Right lobe of liver (tissue), 6 donors: Measurements from ENCODE around the gene HSD17B12. TPM values are rescaled to one million over a fixed set of nuclear protein-coding genes. Genes with fewer than 3 reads are reported as not detected.
"Not testable (repeated sequence)": the region's sequence is repeated elsewhere in the genome, so short reads cannot be mapped to it uniquely, and the experiment has no call there.

Experiments used
- ATAC-seq, 4 donors: fragments of 200-7000 bp; cut with Tn5 transposase; one replicate each; pipeline ENCODE4 v1.9.1; 2020; ENCODE audit warnings: mild to moderate bottlenecking in 4 of 4, moderate library complexity in 4 of 4
- DNase-seq, 3 donors: peaks; one replicate each; pipeline ENCODE4 v3.0.0-alpha.2; 2020
- H3K27ac ChIP-seq, 3 donors: fragments of 200-600 bp; one replicate each; pipeline ENCODE4 v1.8.0; 2022
- H3K27me3 ChIP-seq, 2 donors: fragments of 200-600 bp; one replicate each; pipeline ENCODE4 v1.8.0; 2022
- H3K36me3 ChIP-seq, 4 donors: fragments of 200-600 bp; sonication (generic) in 1 of 4; one replicate each; pipeline versions ENCODE4 v1.5.1 to v1.8.0; 2017 to 2022; ENCODE audit warnings: control low read depth in 1 of 4
- H3K4me1 ChIP-seq, 4 donors: fragments of 200-600 bp; sonication (generic) in 1 of 4; one replicate each; pipeline versions ENCODE4 v1.5.1 to v1.8.0; 2017 to 2022; ENCODE audit warnings: control low read depth in 1 of 4
- H3K4me3 ChIP-seq, 3 donors: fragments of 200-600 bp; one replicate each; pipeline ENCODE4 v1.8.0; 2022
- H3K9me3 ChIP-seq, 4 donors: fragments of 200-600 bp; sonication (generic) in 1 of 4; one replicate each; pipeline versions ENCODE4 v1.5.1 to v1.8.0; 2017 to 2022; ENCODE audit warnings: control low read depth in 1 of 4
- POLR2A ChIP-seq: fragments of 450-650 bp; IDR thresholded peaks from one replicate; pipeline ENCODE4 v1.6.1; 2017; ENCODE audit warnings: antibody characterized with exemption, mild to moderate bottlenecking
- WGBS: methylation state at CpG from one replicate; pipeline ENCODE4 v1.1.6; 2018; ENCODE audit warnings: low coverage, low lambda C conversion rate; ENCODE audit not compliant: insufficient coverage; ENCODE audit errors: missing lambda C conversion rate; 5-methylcytosine and 5-hydroxymethylcytosine counted together
- intact Hi-C, 2 donors: fragments of 100-400 bp; cut with DNase I; formaldehyde crosslinking; loops; one replicate each; pipeline versions ENCODE4 v1.11.2 to v1.14.1; 2022
- total RNA-seq, 6 experiments: library from RNA; depleted of rRNA in 2 of 6; stranded (reverse); fragments of >200 nt in 2 of 6; fragmentation: NEBNext Ultra II Directional in 3 of 6; extraction: Animal tissue kit (Norgen Biotek cat#: 25700) in 3 of 6; gene quantifications; one replicate each; pipeline versions ENCODE4 v1.1.0 to v1.2.4, GENCODE V29; 2016 to 2023
- TF ChIP-seq, protein P1 (sequence below), 4 donors: fragments of 200-600 bp in 3 of 4; fragments of 450-650 bp in 1 of 4; IDR thresholded peaks; one replicate each; pipeline versions ENCODE4 v1.5.1 to v1.8.0; 2016 to 2022; ENCODE audit warnings: antibody characterized with exemption in 4 of 4, mild to moderate bottlenecking in 2 of 4
- donor health status: DM: no; HTN: yes; CAD: no.
- donor health status: DM: no; HTN: no; CAD: no.
- donor health status: DM: no; HTN: no; CAD: no.
- donor health status: DM: no; HTN: yes; CAD: no.
- donor health status: DM: no; HTN: yes; CAD: no.

Gene HSD17B12
- total RNA-seq, 6 experiments from 2014 or later, result 68.3 to 107 (median 93.2) TPM

DNA sequence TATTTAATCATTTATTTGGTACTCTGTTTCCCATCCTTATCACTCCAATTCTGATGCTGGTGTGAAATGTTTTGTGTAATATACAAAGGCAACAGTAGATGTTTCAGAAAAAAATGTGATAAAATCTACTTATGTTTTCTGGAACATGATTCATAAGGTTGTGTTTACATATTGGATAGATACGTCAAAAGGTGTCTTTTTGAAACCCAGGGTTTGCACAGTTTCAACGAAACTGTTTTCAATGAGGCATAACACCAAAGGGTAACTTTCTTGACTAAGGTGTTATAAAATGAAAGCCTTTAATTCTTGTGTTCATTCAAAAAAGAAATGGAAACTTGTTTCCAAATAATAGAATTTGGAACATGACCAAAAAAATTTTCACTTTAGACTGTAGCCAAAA, 33.8 kb upstream of the HSD17B12 start:
- H3K27ac ChIP-seq, result no peak overlapping the region
- H3K4me3 ChIP-seq, result no peak overlapping the region
- H3K9me3 ChIP-seq, result no peaks in the 10 kb centered on the region
- no peaks in the 10 kb centered on the region for H3K36me3 ChIP-seq
- DNase-seq, result no peak
- intact Hi-C loops, result no loop called here
- peaks cover 0 to 26% (median 4%) of the 10 kb centered on the region in 4 donors for H3K4me1 ChIP-seq
- no peak for ATAC-seq
- WGBS, result 76% methylated on average over 2 of the region's 2 CpGs
- no peak for TF ChIP-seq POLR2A
- TF ChIP-seq, protein P1, sequence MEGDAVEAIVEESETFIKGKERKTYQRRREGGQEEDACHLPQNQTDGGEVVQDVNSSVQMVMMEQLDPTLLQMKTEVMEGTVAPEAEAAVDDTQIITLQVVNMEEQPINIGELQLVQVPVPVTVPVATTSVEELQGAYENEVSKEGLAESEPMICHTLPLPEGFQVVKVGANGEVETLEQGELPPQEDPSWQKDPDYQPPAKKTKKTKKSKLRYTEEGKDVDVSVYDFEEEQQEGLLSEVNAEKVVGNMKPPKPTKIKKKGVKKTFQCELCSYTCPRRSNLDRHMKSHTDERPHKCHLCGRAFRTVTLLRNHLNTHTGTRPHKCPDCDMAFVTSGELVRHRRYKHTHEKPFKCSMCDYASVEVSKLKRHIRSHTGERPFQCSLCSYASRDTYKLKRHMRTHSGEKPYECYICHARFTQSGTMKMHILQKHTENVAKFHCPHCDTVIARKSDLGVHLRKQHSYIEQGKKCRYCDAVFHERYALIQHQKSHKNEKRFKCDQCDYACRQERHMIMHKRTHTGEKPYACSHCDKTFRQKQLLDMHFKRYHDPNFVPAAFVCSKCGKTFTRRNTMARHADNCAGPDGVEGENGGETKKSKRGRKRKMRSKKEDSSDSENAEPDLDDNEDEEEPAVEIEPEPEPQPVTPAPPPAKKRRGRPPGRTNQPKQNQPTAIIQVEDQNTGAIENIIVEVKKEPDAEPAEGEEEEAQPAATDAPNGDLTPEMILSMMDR (IDR thresholded peaks at IDR 0.05), result no peak
- H3K27me3 ChIP-seq, result no peaks in the 10 kb centered on the region

DNA sequence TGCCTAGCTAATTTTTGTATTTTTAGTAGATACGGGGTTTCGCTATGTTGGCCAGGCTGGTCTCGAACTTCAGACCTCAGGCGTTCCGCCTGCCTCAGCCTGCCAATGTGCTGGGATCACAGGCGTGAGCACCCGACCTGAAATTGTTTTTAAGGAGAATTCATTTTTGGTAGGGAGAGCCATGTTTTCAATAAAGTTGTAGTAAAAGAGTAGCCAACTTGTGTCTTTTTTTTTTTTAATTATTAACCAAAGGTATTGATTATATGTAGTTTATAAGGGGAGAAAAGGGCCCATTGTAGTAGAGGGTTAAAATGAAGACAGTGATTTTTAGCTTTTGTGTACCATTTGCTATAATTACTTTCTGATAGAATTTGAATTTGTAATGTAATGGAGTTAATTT, 31.6 kb upstream of the HSD17B12 start:
- H3K4me1 ChIP-seq, result peaks cover 0 to 26% (median 4%) of the 10 kb centered on the region in 4 donors
- H3K27me3 ChIP-seq, result no peaks in the 10 kb centered on the region
- no peaks in the 10 kb centered on the region for H3K36me3 ChIP-seq
- no peaks in the 10 kb centered on the region for H3K9me3 ChIP-seq
- WGBS, result 84% methylated on average over 7 of the region's 7 CpGs
- H3K4me3 ChIP-seq, result no peak overlapping the region
- no peak overlapping the region for H3K27ac ChIP-seq
- no peak for DNase-seq
- TF ChIP-seq POLR2A, result no peak
- TF ChIP-seq, protein P1 (IDR thresholded peaks at IDR 0.05), result no peak
- intact Hi-C loops, result no loop called here
- ATAC-seq, result no peak

DNA sequence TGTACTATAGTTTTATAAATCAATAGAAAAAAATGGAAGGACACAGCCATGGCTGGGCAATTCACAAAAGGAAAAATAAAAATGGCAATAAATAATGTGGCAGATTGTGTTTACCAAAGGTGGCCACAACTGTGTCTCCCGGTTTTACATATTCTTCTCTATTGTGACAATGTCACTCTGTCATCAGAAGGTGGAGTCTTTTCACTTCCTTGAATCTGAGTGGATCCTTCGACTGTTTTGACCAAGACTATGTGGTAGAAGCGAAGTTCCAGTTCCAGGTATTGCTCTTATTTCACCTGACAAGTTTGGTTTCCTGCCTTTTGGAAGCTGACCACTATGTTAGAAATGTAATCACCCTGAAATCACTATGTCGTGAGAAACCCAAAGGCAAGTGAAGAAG, 31.0 kb upstream of the HSD17B12 start:
- Histone ChIP-seq H3K4me3 (no peak overlapping the region), H3K27ac (no peak overlapping the region), H3K4me1 (peaks cover 0 to 26% (median 4%) of the 10 kb centered on the region in 4 donors), H3K9me3 (no peaks in the 10 kb centered on the region), H3K36me3 (no peaks in the 10 kb centered on the region), H3K27me3 (no peaks in the 10 kb centered on the region)
- ATAC-seq (no peak), DNase-seq (no peak)
- intact Hi-C loops, result no loop called here
- no peak for TF ChIP-seq POLR2A
- TF ChIP-seq, protein P1 (IDR thresholded peaks at IDR 0.05), result no peak
- WGBS, result 93% methylated on average over 4 of the region's 4 CpGs

DNA sequence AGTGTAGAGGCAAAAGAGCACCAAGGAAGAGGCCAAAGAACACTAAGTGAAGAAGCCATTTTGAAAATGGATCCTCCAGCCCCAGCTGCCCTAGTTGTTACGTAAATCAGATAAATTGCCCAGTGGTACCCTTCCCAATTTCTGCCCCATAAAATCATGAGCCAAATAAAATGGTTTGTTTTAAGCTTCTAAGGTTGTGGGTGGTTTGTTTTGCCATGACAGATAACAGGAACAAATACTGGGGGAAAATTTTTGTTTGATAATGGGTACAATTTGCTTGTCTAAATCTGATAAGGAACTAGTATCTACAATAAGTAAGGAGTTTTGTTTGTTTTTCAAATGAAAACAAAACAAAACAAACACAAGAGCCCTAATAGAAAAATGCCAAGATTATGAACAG, 30.6 kb upstream of the HSD17B12 start:
- no peak overlapping the region for H3K27ac ChIP-seq
- H3K27me3 ChIP-seq, result no peaks in the 10 kb centered on the region
- peaks cover 0 to 23% (median 3%) of the 10 kb centered on the region in 4 donors for H3K4me1 ChIP-seq
- 92% methylated on average over 1 of the region's 1 CpG for whole genome bisulfite sequencing
- H3K9me3 ChIP-seq, result no peaks in the 10 kb centered on the region
- H3K4me3 ChIP-seq, result no peak overlapping the region
- no peak for DNase-seq
- TF ChIP-seq, protein P1 (IDR thresholded peaks at IDR 0.05), result no peak
- TF ChIP-seq POLR2A, result no peak
- no peak for ATAC-seq
- intact Hi-C loops, result no loop called here
- no peaks in the 10 kb centered on the region for H3K36me3 ChIP-seq

DNA sequence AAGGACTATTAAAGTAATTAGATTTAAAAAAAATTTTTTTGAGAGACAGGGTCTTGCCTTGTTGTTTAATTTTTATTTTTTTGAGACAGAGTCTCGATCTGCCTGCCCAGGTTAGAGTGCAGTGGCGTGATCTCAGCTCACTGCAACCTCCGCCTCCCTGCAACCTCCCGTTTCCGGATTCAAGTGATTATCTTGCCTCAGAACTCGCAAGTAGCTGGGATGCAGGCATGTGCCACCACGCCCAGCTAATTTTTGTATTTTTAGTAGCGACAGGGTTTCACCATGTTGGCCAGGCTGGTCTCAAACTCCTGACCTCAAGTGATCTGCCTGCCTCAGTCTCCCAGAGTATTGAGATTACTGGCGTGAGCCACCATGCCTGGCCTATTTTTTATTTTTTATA, 17.5 kb upstream of the HSD17B12 start:
- H3K27ac ChIP-seq, H3K27me3 ChIP-seq, H3K9me3 ChIP-seq, H3K4me3 ChIP-seq, H3K4me1 ChIP-seq, intact Hi-C loops, H3K36me3 ChIP-seq, DNase-seq, ATAC-seq: not testable (repeated sequence)
- 79% methylated on average over 9 of the region's 9 CpGs for WGBS
